ENCODE results near the gene TEDC1.
"Not testable (repeated sequence)": the region's sequence is repeated elsewhere in the genome, so short reads cannot be mapped to it uniquely, and the experiment has no call there.

TEDC1 gene

DNA sequence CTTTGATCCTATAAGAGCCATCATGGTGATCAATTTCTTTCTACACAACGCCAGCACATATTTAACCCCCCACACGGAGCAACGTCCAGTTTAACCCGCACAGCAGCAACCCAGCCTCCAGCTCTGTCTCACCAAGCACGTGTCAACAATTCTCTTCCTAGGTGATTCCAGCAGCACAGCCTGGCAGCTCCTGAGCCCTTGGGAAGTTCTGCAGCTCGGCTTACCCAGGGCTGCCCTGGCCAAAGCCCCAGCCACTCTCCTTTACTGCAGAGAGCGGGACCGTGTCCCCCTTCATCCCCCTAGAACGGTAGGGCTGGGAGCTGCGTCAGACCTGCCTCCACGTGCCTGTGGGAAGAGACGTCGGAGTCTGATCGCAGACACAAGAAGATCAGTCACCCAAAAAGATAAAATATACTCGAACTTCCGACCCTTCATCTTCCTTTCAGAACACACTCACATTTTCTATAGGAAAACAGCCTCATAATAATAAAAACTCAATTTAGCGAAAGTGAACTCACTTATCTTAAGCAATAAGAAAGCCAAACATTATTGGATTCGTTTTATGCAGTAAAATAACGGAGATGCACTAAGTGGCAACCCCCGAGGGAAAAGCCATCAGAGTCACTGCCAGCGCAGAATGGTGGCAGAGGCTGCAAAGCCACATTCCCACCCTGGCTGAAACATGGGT, 42.9 kb downstream of the TEDC1 start:
- Mint-ChIP-seq H3K4me1 (ENCODE audit: low read depth) (peaks cover 17% of the 10 kb centered on the region), H3K27me3 (peaks cover 26% of the 10 kb centered on the region), H3K27ac (no peak overlapping the region), H3K4me3 (no peak overlapping the region), H3K36me3 (ENCODE audit: low read depth) (peaks cover 2% of the 10 kb centered on the region), H3K9me3 (no peaks in the 10 kb centered on the region)
- no peak for DNase-seq

DNA sequence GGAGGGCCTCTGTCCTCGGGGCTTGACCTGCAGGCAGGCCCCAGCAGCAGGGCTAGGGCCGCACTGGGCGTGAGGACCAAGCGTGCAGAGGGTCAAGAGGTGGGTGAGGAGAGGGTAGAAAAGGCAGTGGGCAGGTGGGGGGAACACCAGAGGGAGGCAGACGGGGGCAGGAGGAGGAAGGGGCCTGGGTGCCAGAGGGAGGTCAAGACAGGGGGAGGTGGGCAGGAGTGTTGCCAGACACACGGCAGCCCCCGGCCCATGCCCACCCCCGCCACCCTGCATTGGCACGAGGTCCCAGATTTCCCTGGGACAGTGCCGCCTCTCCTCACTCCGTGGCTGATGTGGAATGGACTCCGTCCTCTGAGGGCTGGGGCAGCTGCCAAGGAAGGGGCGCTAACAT, 43.5 kb downstream of the TEDC1 start:
- H3K36me3 Mint-ChIP-seq (ENCODE audit: low read depth), result peaks cover 2% of the 10 kb centered on the region
- no peak overlapping the region for H3K27ac Mint-ChIP-seq
- no peak for DNase-seq
- peaks cover 25% of the 10 kb centered on the region for H3K27me3 Mint-ChIP-seq
- H3K4me3 Mint-ChIP-seq, result no peak overlapping the region
- peaks cover 14% of the 10 kb centered on the region for H3K4me1 Mint-ChIP-seq (ENCODE audit: low read depth)
- no peaks in the 10 kb centered on the region for H3K9me3 Mint-ChIP-seq

- H3K4me3 Mint-ChIP-seq, result no peak overlapping the region
- H3K36me3 Mint-ChIP-seq (ENCODE audit: low read depth), result no peaks in the 10 kb centered on the region
- peaks cover 7% of the 10 kb centered on the region for H3K4me1 Mint-ChIP-seq (ENCODE audit: low read depth)
Observed at GRCh38 chr14:105536051-105536450, 45.0 kb downstream of the TEDC1 start.

GRCh38 chr14:105536691-105537579, 45.9 kb downstream of the TEDC1 start:
- H3K4me3 Mint-ChIP-seq, result no peak overlapping the region
- no peaks in the 10 kb centered on the region for H3K36me3 Mint-ChIP-seq (ENCODE audit: low read depth)
- no peak for DNase-seq
- H3K9me3 Mint-ChIP-seq, result no peaks in the 10 kb centered on the region
- H3K27me3 Mint-ChIP-seq, result peaks cover 22% of the 10 kb centered on the region
- peaks cover 7% of the 10 kb centered on the region for H3K4me1 Mint-ChIP-seq (ENCODE audit: low read depth)
- no peak overlapping the region for H3K27ac Mint-ChIP-seq

More at GRCh38 chr14:105536051-105536450, 45.0 kb downstream of the TEDC1 start:
- Mint-ChIP-seq H3K27ac (no peak overlapping the region), H3K9me3 (no peaks in the 10 kb centered on the region), H3K27me3 (peaks cover 22% of the 10 kb centered on the region)
- no peak for DNase-seq

- H3K4me3 Mint-ChIP-seq, result no peak overlapping the region
- DNase-seq, result peak; percentile 86
- H3K9me3 Mint-ChIP-seq, result no peaks in the 10 kb centered on the region
- no peaks in the 10 kb centered on the region for H3K36me3 Mint-ChIP-seq (ENCODE audit: low read depth)
- H3K27ac Mint-ChIP-seq, result no peak overlapping the region
- peaks cover 17% of the 10 kb centered on the region for H3K27me3 Mint-ChIP-seq
- H3K4me1 Mint-ChIP-seq (ENCODE audit: low read depth), result peaks cover 7% of the 10 kb centered on the region
Observed at GRCh38 chr14:105537580-105538474, 46.8 kb downstream of the TEDC1 start.

DNA sequence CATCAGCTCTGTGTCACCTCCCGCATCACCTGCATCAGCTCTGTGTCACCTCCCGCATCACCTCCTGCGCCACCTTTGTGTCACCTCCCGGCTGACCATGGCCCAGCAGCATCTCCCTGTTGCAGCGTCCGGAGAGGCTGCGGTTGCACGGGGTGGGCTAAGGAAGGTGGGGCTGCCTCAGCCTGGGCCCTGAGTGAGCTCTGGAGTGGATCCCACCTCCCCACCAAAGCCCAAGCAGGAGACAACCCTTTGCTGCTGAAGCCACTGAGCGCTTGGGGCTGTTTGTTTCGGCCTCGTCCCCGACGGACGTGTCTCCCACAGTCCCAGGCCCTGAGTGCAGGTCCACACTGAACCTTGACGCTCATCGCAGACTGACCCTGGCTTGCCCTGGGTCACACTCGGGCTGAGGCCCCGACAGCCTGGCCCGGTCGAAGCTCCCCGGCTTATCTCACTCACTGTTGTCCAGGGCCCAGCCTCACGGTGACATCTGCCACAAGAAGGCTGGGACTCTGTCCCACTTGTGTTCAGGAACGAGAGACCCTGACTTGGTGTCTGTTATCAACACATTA, 47.5 kb downstream of the TEDC1 start:
- no peak for DNase-seq
- Mint-ChIP-seq H3K4me1 (ENCODE audit: low read depth) (peaks cover 7% of the 10 kb centered on the region), H3K4me3 (no peak overlapping the region), H3K27me3 (peaks cover 17% of the 10 kb centered on the region), H3K36me3 (ENCODE audit: low read depth) (no peaks in the 10 kb centered on the region), H3K9me3 (peaks cover 4% of the 10 kb centered on the region), H3K27ac (no peak overlapping the region)

GRCh38 chr14:105540811-105541210, 49.8 kb downstream of the TEDC1 start:
- peaks cover 20% of the 10 kb centered on the region for H3K27me3 Mint-ChIP-seq
- no peak overlapping the region for H3K27ac Mint-ChIP-seq
- peaks cover 6% of the 10 kb centered on the region for H3K9me3 Mint-ChIP-seq
- no peak overlapping the region for H3K4me3 Mint-ChIP-seq
- H3K4me1 Mint-ChIP-seq (ENCODE audit: low read depth), result peaks cover 7% of the 10 kb centered on the region
- no peaks in the 10 kb centered on the region for H3K36me3 Mint-ChIP-seq (ENCODE audit: low read depth)
- no peak for DNase-seq

GRCh38 chr14:105541218-105541875, 50.3 kb downstream of the TEDC1 start:
- peaks cover 20% of the 10 kb centered on the region for H3K27me3 Mint-ChIP-seq
- no peak overlapping the region for H3K27ac Mint-ChIP-seq
- H3K4me3 Mint-ChIP-seq, result no peak overlapping the region
- no peaks in the 10 kb centered on the region for H3K36me3 Mint-ChIP-seq (ENCODE audit: low read depth)
- DNase-seq, result no peak
- H3K4me1 Mint-ChIP-seq (ENCODE audit: low read depth), result peaks cover 7% of the 10 kb centered on the region
- H3K9me3 Mint-ChIP-seq, result peaks cover 6% of the 10 kb centered on the region

DNA sequence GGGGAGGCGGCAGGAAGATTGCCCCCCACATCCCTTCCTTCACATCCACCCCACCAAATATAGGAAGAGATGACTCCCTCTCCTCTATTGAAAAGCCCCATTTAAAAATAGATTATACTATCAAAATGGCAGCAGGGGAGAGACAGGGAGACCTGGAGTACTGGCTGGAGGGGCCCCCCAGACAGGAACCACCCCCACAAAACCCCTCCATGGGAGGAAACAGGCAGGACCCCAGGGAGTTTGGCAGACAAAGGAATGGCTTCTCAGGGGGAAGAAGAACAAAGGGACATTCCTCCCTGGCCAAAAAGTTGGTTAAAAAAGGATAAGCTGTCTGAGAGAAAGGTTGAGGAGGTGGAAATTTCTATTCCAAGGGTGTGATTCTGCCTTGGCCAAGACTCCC, 54.6 kb downstream of the TEDC1 start:
- not testable (repeated sequence) for H3K27me3 Mint-ChIP-seq; H3K4me3 Mint-ChIP-seq; H3K4me1 Mint-ChIP-seq (ENCODE audit: low read depth); H3K9me3 Mint-ChIP-seq; DNase-seq; H3K36me3 Mint-ChIP-seq (ENCODE audit: low read depth); H3K27ac Mint-ChIP-seq

- H3K4me1 Mint-ChIP-seq (ENCODE audit: low read depth); H3K27me3 Mint-ChIP-seq; H3K36me3 Mint-ChIP-seq (ENCODE audit: low read depth); H3K27ac Mint-ChIP-seq; H3K4me3 Mint-ChIP-seq; DNase-seq; H3K9me3 Mint-ChIP-seq: not testable (repeated sequence)
Observed at GRCh38 chr14:105546410-105546809, 55.4 kb downstream of the TEDC1 start.

- H3K36me3 Mint-ChIP-seq (ENCODE audit: low read depth); H3K9me3 Mint-ChIP-seq; H3K27me3 Mint-ChIP-seq; H3K4me1 Mint-ChIP-seq (ENCODE audit: low read depth); DNase-seq; H3K27ac Mint-ChIP-seq; H3K4me3 Mint-ChIP-seq: not testable (repeated sequence)
Observed at GRCh38 chr14:105547072-105547471, 56.0 kb downstream of the TEDC1 start.

DNA sequence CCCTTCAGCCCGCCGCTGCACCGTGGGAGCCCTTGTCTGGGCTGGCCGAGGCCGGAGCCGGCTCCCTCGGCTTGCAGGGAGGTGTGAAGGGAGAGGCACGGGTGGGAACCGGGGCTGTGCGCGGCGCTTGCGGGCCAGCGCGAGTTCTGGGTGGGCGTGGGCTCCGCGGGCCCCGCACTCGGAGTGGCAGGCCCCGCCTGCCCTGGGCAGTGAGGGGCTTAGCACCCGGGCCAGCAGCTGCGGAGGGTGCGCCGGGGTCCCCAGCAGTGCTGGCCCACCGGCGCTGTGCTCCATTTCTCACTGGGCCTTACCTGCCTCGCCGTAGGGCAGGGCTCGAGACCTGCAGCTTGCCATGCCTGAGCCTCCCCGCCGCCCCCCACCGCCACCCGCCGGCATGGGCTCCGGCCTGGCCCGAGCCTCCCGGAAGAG, 56.7 kb downstream of the TEDC1 start:
- DNase-seq, result no peak
- Mint-ChIP-seq H3K27ac (no peak overlapping the region), H3K9me3 (peaks cover 6% of the 10 kb centered on the region), H3K27me3 (peaks cover 3% of the 10 kb centered on the region), H3K36me3 (ENCODE audit: low read depth) (no peaks in the 10 kb centered on the region), H3K4me1 (ENCODE audit: low read depth) (no peaks in the 10 kb centered on the region), H3K4me3 (no peak overlapping the region)
